GM12872 (cell line): ENCODE data around the gene RIC1.

Experiments used
- CTCF ChIP-seq: IDR thresholded peaks from 3 replicates; pipeline ENCODE4 v1.5.1; 2011; ENCODE audit warnings: low read depth, mild to moderate bottlenecking, low read length, moderate library complexity; ENCODE audit not compliant: insufficient read depth

The RIC1 gene

GRCh38 chr9:5626727-5627634 lies 1.9 kb upstream of the RIC1 start:
- no peak for TF ChIP-seq CTCF

- TF ChIP-seq CTCF = no peak
Measured at GRCh38 chr9:5628183-5628529, 751 bp upstream of the RIC1 start.

GRCh38 chr9:5629312-5630080 lies 589 bp downstream of the RIC1 start:
- no peak for TF ChIP-seq CTCF

GRCh38 chr9:5630081-5630507 lies 1.2 kb downstream of the RIC1 start:
- TF ChIP-seq CTCF = no peak

GRCh38 chr9:5631026-5631425 lies 2.1 kb downstream of the RIC1 start:
- no peak for TF ChIP-seq CTCF

- TF ChIP-seq CTCF = no peak
Measured at GRCh38 chr9:5632540-5632939, 3.6 kb downstream of the RIC1 start.

GRCh38 chr9:5633243-5633642 lies 4.3 kb downstream of the RIC1 start:
- no peak for TF ChIP-seq CTCF
